ENCODE results near the gene MYRIP.

MYRIP gene

GRCh38 chr3:40137591-40138295 lies 328.3 kb downstream of the MYRIP start:
- H4K20me1 ChIP-seq: no peaks in the 10 kb centered on the region
- H3K4me2 ChIP-seq: no peak overlapping the region

GRCh38 chr3:40143283-40144090 lies 334.1 kb downstream of the MYRIP start:
- Histone ChIP-seq H3K36me3 (no peaks in the 10 kb centered on the region), H3K27ac (no peak overlapping the region), H4K20me1 (no peaks in the 10 kb centered on the region), H3K27me3 (no peaks in the 10 kb centered on the region), H3K9ac (no peak overlapping the region), H3K4me2 (no peak overlapping the region), H3K4me1 (no peaks in the 10 kb centered on the region), H3K9me3 (replicated peaks in 1 of 11) (peaks cover 0 to 13% (median 3%) of the 10 kb centered on the region in 11 experiments; a peak in 5 of 22 replicates), H3K4me3 (no peak overlapping the region)
- no peak for TF ChIP-seq Cebpa-rat (IDR thresholded peaks at IDR 0.05)

More at GRCh38 chr3:40137591-40138295, 328.3 kb downstream of the MYRIP start:
- peaks cover 14 to 32% (median 23%) of the 10 kb centered on the region in 11 experiments for H3K9me3 ChIP-seq (replicated peaks in 1 of 11)
- no peaks in the 10 kb centered on the region for H3K4me1 ChIP-seq
- H3K9ac ChIP-seq: no peak overlapping the region
- no peaks in the 10 kb centered on the region for H3K27me3 ChIP-seq
- TF ChIP-seq Cebpa-rat (IDR thresholded peaks at IDR 0.05): no peak
- no peak overlapping the region for H3K27ac ChIP-seq
- H3K4me3 ChIP-seq: no peak overlapping the region
- no peaks in the 10 kb centered on the region for H3K36me3 ChIP-seq

GRCh38 chr3:40148827-40149226 lies 339.4 kb downstream of the MYRIP start:
- TF ChIP-seq Cebpa-rat (IDR thresholded peaks at IDR 0.05): no peak
- Histone ChIP-seq H3K4me1 (no peaks in the 10 kb centered on the region), H3K27me3 (no peaks in the 10 kb centered on the region), H3K36me3 (no peaks in the 10 kb centered on the region), H3K9ac (no peak overlapping the region), H4K20me1 (no peaks in the 10 kb centered on the region), H3K27ac (no peak overlapping the region), H3K4me2 (no peak overlapping the region), H3K9me3 (replicated peaks in 1 of 11) (no peaks in the 10 kb centered on the region), H3K4me3 (no peak overlapping the region)

GRCh38 chr3:40152482-40153133 lies 343.2 kb downstream of the MYRIP start:
- no peak overlapping the region for H3K27ac ChIP-seq
- no peaks in the 10 kb centered on the region for H3K27me3 ChIP-seq
- no peak overlapping the region for H3K4me2 ChIP-seq
- no peaks in the 10 kb centered on the region for H3K36me3 ChIP-seq
- H4K20me1 ChIP-seq: no peaks in the 10 kb centered on the region
- no peak overlapping the region for H3K9ac ChIP-seq
- TF ChIP-seq Cebpa-rat (IDR thresholded peaks at IDR 0.05): no peak
- no peak overlapping the region for H3K4me3 ChIP-seq
- no peaks in the 10 kb centered on the region for H3K4me1 ChIP-seq
- H3K9me3 ChIP-seq (replicated peaks in 1 of 11): no peaks in the 10 kb centered on the region

- Histone ChIP-seq H3K4me1 (no peaks in the 10 kb centered on the region), H3K9ac (no peak overlapping the region), H3K4me3 (no peak overlapping the region), H3K9me3 (replicated peaks in 1 of 11) (no peaks in the 10 kb centered on the region), H4K20me1 (no peaks in the 10 kb centered on the region), H3K27me3 (no peaks in the 10 kb centered on the region), H3K27ac (no peak overlapping the region), H3K4me2 (no peak overlapping the region), H3K36me3 (no peaks in the 10 kb centered on the region)
- TF ChIP-seq Cebpa-rat (IDR thresholded peaks at IDR 0.05): no peak
Measured at GRCh38 chr3:40160933-40161332, 351.5 kb downstream of the MYRIP start.

GRCh38 chr3:40162616-40163015 lies 353.2 kb downstream of the MYRIP start:
- TF ChIP-seq Cebpa-rat (IDR thresholded peaks at IDR 0.05): no peak
- Histone ChIP-seq H4K20me1 (no peaks in the 10 kb centered on the region), H3K9me3 (replicated peaks in 1 of 11) (no peaks in the 10 kb centered on the region), H3K4me3 (no peak overlapping the region), H3K27ac (no peak overlapping the region), H3K4me2 (no peak overlapping the region), H3K36me3 (no peaks in the 10 kb centered on the region), H3K27me3 (no peaks in the 10 kb centered on the region), H3K4me1 (no peaks in the 10 kb centered on the region), H3K9ac (no peak overlapping the region)

GRCh38 chr3:40166997-40167396 lies 357.6 kb downstream of the MYRIP start:
- no peak overlapping the region for H3K9ac ChIP-seq

GRCh38 chr3:40167958-40168357 lies 358.5 kb downstream of the MYRIP start:
- Histone ChIP-seq H3K9ac (no peak overlapping the region), H3K9me3 (replicated peaks in 1 of 11) (no peaks in the 10 kb centered on the region), H3K27ac (no peak overlapping the region), H4K20me1 (no peaks in the 10 kb centered on the region), H3K27me3 (no peaks in the 10 kb centered on the region), H3K4me2 (no peak overlapping the region), H3K4me1 (no peaks in the 10 kb centered on the region), H3K36me3 (no peaks in the 10 kb centered on the region), H3K4me3 (no peak overlapping the region)
- TF ChIP-seq Cebpa-rat (IDR thresholded peaks at IDR 0.05): no peak

More at GRCh38 chr3:40166997-40167396, 357.6 kb downstream of the MYRIP start:
- H3K36me3 ChIP-seq: no peaks in the 10 kb centered on the region
- H3K4me2 ChIP-seq: no peak overlapping the region
- H3K9me3 ChIP-seq (replicated peaks in 1 of 11): no peaks in the 10 kb centered on the region
- TF ChIP-seq Cebpa-rat (IDR thresholded peaks at IDR 0.05): no peak
- H3K4me3 ChIP-seq: no peak overlapping the region
- no peak overlapping the region for H3K27ac ChIP-seq
- no peaks in the 10 kb centered on the region for H3K4me1 ChIP-seq
- no peaks in the 10 kb centered on the region for H3K27me3 ChIP-seq
- no peaks in the 10 kb centered on the region for H4K20me1 ChIP-seq

GRCh38 chr3:40169983-40170382 lies 360.6 kb downstream of the MYRIP start:
- no peak overlapping the region for H3K9ac ChIP-seq
- TF ChIP-seq Cebpa-rat (IDR thresholded peaks at IDR 0.05): no peak
- no peaks in the 10 kb centered on the region for H3K4me1 ChIP-seq
- no peaks in the 10 kb centered on the region for H3K27me3 ChIP-seq
- H3K27ac ChIP-seq: no peak overlapping the region
- H3K4me3 ChIP-seq: no peak overlapping the region
- no peaks in the 10 kb centered on the region for H3K36me3 ChIP-seq
- H3K9me3 ChIP-seq (replicated peaks in 1 of 11): no peaks in the 10 kb centered on the region
- H4K20me1 ChIP-seq: no peaks in the 10 kb centered on the region
- no peak overlapping the region for H3K4me2 ChIP-seq
